ENCODE results near the gene BCAR3.

The BCAR3 gene

DNA sequence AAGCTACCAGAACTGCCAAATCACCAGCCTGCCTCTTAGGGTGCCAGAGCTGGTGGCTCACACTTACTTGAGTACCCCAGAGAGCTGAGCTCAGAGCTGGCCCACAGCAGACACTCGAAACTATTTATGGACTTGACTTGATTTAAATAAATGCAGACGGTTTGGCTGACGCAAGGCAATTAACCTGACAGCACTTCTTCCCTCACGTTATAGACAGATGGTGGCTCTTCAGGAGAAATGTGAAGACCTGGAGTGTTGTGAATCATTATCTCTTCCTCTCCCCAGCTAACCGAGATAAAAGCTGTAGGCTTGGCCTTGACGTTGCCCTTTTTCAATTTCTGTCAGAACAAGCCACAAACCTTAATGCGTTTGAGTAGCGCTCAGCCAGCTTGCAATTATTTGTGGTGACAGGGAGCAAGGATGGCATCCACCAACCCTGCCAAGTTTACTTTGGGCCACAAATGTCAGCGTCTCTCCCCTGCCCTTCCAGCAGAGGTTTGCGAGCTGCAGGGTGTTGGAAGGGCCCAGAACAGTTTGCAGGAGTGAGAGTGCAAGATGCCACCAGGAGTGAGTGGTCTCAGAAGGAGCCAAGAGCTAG lies 34.0 kb upstream of the BCAR3 start:
- no peak overlapping the region for H3K27ac ChIP-seq

DNA sequence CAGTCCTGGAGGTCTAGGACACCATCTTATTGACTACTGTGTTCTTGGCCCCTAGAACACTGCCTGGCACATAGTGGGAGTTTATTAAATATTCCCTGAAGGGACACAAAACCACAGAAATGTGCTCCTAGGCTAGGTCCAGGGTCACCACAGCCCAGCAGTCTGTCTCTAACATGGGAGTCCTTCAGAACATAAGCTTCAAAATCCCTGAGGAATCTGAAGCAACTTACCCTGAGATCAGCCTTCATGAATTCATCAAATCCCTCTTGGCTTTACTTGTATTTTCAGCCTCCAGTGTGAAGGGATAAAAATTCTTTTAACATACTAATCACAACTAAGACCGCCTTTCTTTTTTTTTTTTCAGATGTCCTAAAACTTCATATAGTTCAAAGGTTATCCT lies 32.7 kb upstream of the BCAR3 start:
- TF ChIP-seq ZFX (IDR thresholded peaks at IDR 0.05; ENCODE audit: borderline replicate concordance): no peak
- TF ChIP-seq, protein P1, sequence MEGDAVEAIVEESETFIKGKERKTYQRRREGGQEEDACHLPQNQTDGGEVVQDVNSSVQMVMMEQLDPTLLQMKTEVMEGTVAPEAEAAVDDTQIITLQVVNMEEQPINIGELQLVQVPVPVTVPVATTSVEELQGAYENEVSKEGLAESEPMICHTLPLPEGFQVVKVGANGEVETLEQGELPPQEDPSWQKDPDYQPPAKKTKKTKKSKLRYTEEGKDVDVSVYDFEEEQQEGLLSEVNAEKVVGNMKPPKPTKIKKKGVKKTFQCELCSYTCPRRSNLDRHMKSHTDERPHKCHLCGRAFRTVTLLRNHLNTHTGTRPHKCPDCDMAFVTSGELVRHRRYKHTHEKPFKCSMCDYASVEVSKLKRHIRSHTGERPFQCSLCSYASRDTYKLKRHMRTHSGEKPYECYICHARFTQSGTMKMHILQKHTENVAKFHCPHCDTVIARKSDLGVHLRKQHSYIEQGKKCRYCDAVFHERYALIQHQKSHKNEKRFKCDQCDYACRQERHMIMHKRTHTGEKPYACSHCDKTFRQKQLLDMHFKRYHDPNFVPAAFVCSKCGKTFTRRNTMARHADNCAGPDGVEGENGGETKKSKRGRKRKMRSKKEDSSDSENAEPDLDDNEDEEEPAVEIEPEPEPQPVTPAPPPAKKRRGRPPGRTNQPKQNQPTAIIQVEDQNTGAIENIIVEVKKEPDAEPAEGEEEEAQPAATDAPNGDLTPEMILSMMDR (IDR thresholded peaks at IDR 0.05): no peak
- H3K27ac ChIP-seq: no peak overlapping the region

More for the DNA sequence above, 34.0 kb upstream of the BCAR3 start:
- TF ChIP-seq ZFX (IDR thresholded peaks at IDR 0.05; ENCODE audit: borderline replicate concordance): no peak
- TF ChIP-seq, protein P1 (IDR thresholded peaks at IDR 0.05): no peak

GRCh38 chr1:93713341-93713740 lies 31.7 kb upstream of the BCAR3 start:
- no peak for TF ChIP-seq ZFX (IDR thresholded peaks at IDR 0.05; ENCODE audit: borderline replicate concordance)
- TF ChIP-seq, protein P1 (IDR thresholded peaks at IDR 0.05): no peak

DNA sequence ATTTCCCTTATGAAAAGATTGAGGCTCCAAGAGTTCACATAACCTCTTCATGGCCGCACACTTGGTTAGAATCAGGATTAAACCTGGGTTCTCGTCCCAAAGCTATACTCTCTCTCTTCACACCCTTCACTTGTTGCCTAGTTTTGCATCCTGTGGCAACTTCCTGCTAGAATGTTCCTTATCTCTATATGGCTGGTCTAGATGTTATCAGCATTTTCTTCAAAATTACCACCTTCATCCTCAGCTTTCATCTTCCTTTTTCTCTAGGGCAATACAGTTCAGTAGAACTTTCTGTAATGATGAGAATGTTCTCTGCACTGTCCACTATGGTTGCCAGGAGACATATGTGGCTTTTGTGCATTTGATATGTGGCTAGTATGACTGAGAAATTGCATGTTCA lies 31.1 kb upstream of the BCAR3 start:
- TF ChIP-seq ZFX (IDR thresholded peaks at IDR 0.05; ENCODE audit: borderline replicate concordance): no peak
- TF ChIP-seq, protein P1 (IDR thresholded peaks at IDR 0.05): no peak
- no peak overlapping the region for H3K27ac ChIP-seq

More at GRCh38 chr1:93713341-93713740, 31.7 kb upstream of the BCAR3 start:
- H3K27ac ChIP-seq: no peak overlapping the region

- H3K27ac ChIP-seq: no peak overlapping the region
- TF ChIP-seq, protein P1 (IDR thresholded peaks at IDR 0.05): no peak
- TF ChIP-seq ZFX (IDR thresholded peaks at IDR 0.05; ENCODE audit: borderline replicate concordance): no peak
These were observed 29.1 kb upstream of the BCAR3 start for GRCh38 chr1:93710499-93711453.

GRCh38 chr1:93708734-93709481 lies 27.3 kb upstream of the BCAR3 start:
- no peak overlapping the region for H3K27ac ChIP-seq
- no peak for TF ChIP-seq ZFX (IDR thresholded peaks at IDR 0.05; ENCODE audit: borderline replicate concordance)
- TF ChIP-seq, protein P1 (IDR thresholded peaks at IDR 0.05): no peak

Measured in 22Rv1 (cell line).